ENCODE results near the gene TGFBR3.
A peak's percentile ranks its signal among the peaks of the same experiment; 100 is the strongest.

Gene TGFBR3

GRCh38 chr1:91647061-91647460 lies 238.9 kb downstream of the TGFBR3 start:
- H3K23ac ChIP-seq (ENCODE audit: low read length in 2 of 2): no peak overlapping the region
- H3K18ac ChIP-seq (ENCODE audit: low read depth in 1 of 2, low read length in 2 of 2): no peak overlapping the region
- H2AFZ ChIP-seq (ENCODE audit: low read depth, low read length): no peak overlapping the region
- H3K4me1 ChIP-seq (ENCODE audit: control insufficient read depth, insufficient read depth, low read depth, low read length): peaks cover 18% of the 10 kb centered on the region
- no peak overlapping the region for H3K4me2 ChIP-seq (ENCODE audit: low read length, poor library complexity, severe bottlenecking)
- H3K36me3 ChIP-seq (ENCODE audit: control insufficient read depth in 1 of 2, insufficient read depth in 2 of 2, low read depth in 1 of 2, low read length in 2 of 2): no peaks in the 10 kb centered on the region
- no peak overlapping the region for H2BK5ac ChIP-seq (ENCODE audit: low read depth, low read length, poor library complexity, severe bottlenecking)
- 98% methylated on average over 2 of the region's 2 CpGs for WGBS
- H2BK120ac ChIP-seq (ENCODE audit: low read depth, low read length): no peak overlapping the region
- H2BK15ac ChIP-seq (ENCODE audit: low read depth, poor library complexity, severe bottlenecking): no peak overlapping the region
- no peaks in the 10 kb centered on the region for H3K27me3 ChIP-seq (ENCODE audit: control insufficient read depth in 1 of 2, insufficient read depth in 1 of 2, low read length in 2 of 2)
- no peak overlapping the region for H2AK5ac ChIP-seq (ENCODE audit: low read length, severe bottlenecking)
- H3K4ac ChIP-seq (ENCODE audit: low read depth in 1 of 2, low read length in 2 of 2): no peak overlapping the region
- H4K91ac ChIP-seq (ENCODE audit: low read length): no peak overlapping the region
- peak overlapping the region; percentile 63 for H3K9ac ChIP-seq (ENCODE audit: low read length)
- no peaks in the 10 kb centered on the region for H3K9me3 ChIP-seq (ENCODE audit: control insufficient read depth, low read length)
- H3K27ac ChIP-seq (ENCODE audit: low read length, poor library complexity, severe bottlenecking): no peak overlapping the region
- H3K79me1 ChIP-seq (replicated peaks; ENCODE audit: low read length, poor library complexity, severe bottlenecking): no peaks in the 10 kb centered on the region
- no peak for DNase-seq
- no peak overlapping the region for H2BK12ac ChIP-seq (ENCODE audit: low read length in 2 of 2)
- H4K8ac ChIP-seq (ENCODE audit: low read length): no peak overlapping the region
- no peak overlapping the region for H3K4me3 ChIP-seq (ENCODE audit: insufficient read depth in 1 of 2, low read depth in 1 of 2, low read length in 2 of 2)
- H3K14ac ChIP-seq (ENCODE audit: low read length in 2 of 2): no peak overlapping the region

GRCh38 chr1:91645031-91645430 lies 240.9 kb downstream of the TGFBR3 start:
- WGBS: 57% methylated on average over 6 of the region's 6 CpGs
- DNase-seq: no peak

GRCh38 chr1:91643431-91643830 lies 242.5 kb downstream of the TGFBR3 start:
- Histone ChIP-seq H4K91ac (ENCODE audit: low read length) (no peak overlapping the region), H3K27me3 (ENCODE audit: control insufficient read depth in 1 of 2, insufficient read depth in 1 of 2, low read length in 2 of 2) (no peaks in the 10 kb centered on the region), H3K36me3 (ENCODE audit: control insufficient read depth in 1 of 2, insufficient read depth in 2 of 2, low read depth in 1 of 2, low read length in 2 of 2) (no peaks in the 10 kb centered on the region), H3K27ac (ENCODE audit: low read length, poor library complexity, severe bottlenecking) (no peak overlapping the region), H3K9ac (ENCODE audit: low read length) (no peak overlapping the region), H4K8ac (ENCODE audit: low read length) (no peak overlapping the region), H3K23ac (ENCODE audit: low read length in 2 of 2) (no peak overlapping the region), H3K4me2 (ENCODE audit: low read length, poor library complexity, severe bottlenecking) (no peak overlapping the region), H3K4ac (ENCODE audit: low read depth in 1 of 2, low read length in 2 of 2) (no peak overlapping the region), H2BK12ac (ENCODE audit: low read length in 2 of 2) (no peak overlapping the region), H2AFZ (ENCODE audit: low read depth, low read length) (no peak overlapping the region), H2BK120ac (ENCODE audit: low read depth, low read length) (no peak overlapping the region), H3K14ac (ENCODE audit: low read length in 2 of 2) (no peak overlapping the region), H3K79me1 (replicated peaks; ENCODE audit: low read length, poor library complexity, severe bottlenecking) (no peaks in the 10 kb centered on the region), H3K9me3 (ENCODE audit: control insufficient read depth, low read length) (peaks cover 3% of the 10 kb centered on the region), H2AK5ac (ENCODE audit: low read length, severe bottlenecking) (no peak overlapping the region), H2BK15ac (ENCODE audit: low read depth, poor library complexity, severe bottlenecking) (no peak overlapping the region), H3K4me3 (ENCODE audit: insufficient read depth in 1 of 2, low read depth in 1 of 2, low read length in 2 of 2) (no peak overlapping the region), H3K4me1 (ENCODE audit: control insufficient read depth, insufficient read depth, low read depth, low read length) (peaks cover 6% of the 10 kb centered on the region), H3K18ac (ENCODE audit: low read depth in 1 of 2, low read length in 2 of 2) (no peak overlapping the region), H2BK5ac (ENCODE audit: low read depth, low read length, poor library complexity, severe bottlenecking) (no peak overlapping the region)
- DNase-seq: no peak
- 100% methylated on average over 2 of the region's 4 CpGs for WGBS

More at GRCh38 chr1:91645031-91645430, 240.9 kb downstream of the TGFBR3 start:
- Histone ChIP-seq H3K36me3 (ENCODE audit: control insufficient read depth in 1 of 2, insufficient read depth in 2 of 2, low read depth in 1 of 2, low read length in 2 of 2) (no peaks in the 10 kb centered on the region), H3K4me1 (ENCODE audit: control insufficient read depth, insufficient read depth, low read depth, low read length) (peaks cover 6% of the 10 kb centered on the region), H3K79me1 (replicated peaks; ENCODE audit: low read length, poor library complexity, severe bottlenecking) (no peaks in the 10 kb centered on the region), H3K4me2 (ENCODE audit: low read length, poor library complexity, severe bottlenecking) (peak overlapping the region; percentile 14), H2BK5ac (ENCODE audit: low read depth, low read length, poor library complexity, severe bottlenecking) (no peak overlapping the region), H2BK15ac (ENCODE audit: low read depth, poor library complexity, severe bottlenecking) (no peak overlapping the region), H3K9me3 (ENCODE audit: control insufficient read depth, low read length) (no peaks in the 10 kb centered on the region), H3K27me3 (ENCODE audit: control insufficient read depth in 1 of 2, insufficient read depth in 1 of 2, low read length in 2 of 2) (no peaks in the 10 kb centered on the region), H2AK5ac (ENCODE audit: low read length, severe bottlenecking) (peak overlapping the region; percentile 69), H2BK12ac (ENCODE audit: low read length in 2 of 2) (no peak overlapping the region), H3K18ac (ENCODE audit: low read depth in 1 of 2, low read length in 2 of 2) (no peak overlapping the region), H3K27ac (ENCODE audit: low read length, poor library complexity, severe bottlenecking) (peak overlapping the region; percentile 50), H3K9ac (ENCODE audit: low read length) (peak overlapping the region; percentile 34), H4K91ac (ENCODE audit: low read length) (no peak overlapping the region), H2AFZ (ENCODE audit: low read depth, low read length) (no peak overlapping the region), H3K4ac (ENCODE audit: low read depth in 1 of 2, low read length in 2 of 2) (peak overlapping the region in 1 of 2 experiments; percentile 75), H3K4me3 (ENCODE audit: insufficient read depth in 1 of 2, low read depth in 1 of 2, low read length in 2 of 2) (no peak overlapping the region), H2BK120ac (ENCODE audit: low read depth, low read length) (no peak overlapping the region), H3K14ac (ENCODE audit: low read length in 2 of 2) (no peak overlapping the region), H4K8ac (ENCODE audit: low read length) (no peak overlapping the region), H3K23ac (ENCODE audit: low read length in 2 of 2) (no peak overlapping the region)

GRCh38 chr1:91640877-91641526 lies 244.9 kb downstream of the TGFBR3 start:
- H3K4me1 ChIP-seq (ENCODE audit: control insufficient read depth, insufficient read depth, low read depth, low read length): peaks cover 6% of the 10 kb centered on the region
- H3K4me3 ChIP-seq (ENCODE audit: insufficient read depth in 1 of 2, low read depth in 1 of 2, low read length in 2 of 2): no peak overlapping the region
- no peak overlapping the region for H2BK120ac ChIP-seq (ENCODE audit: low read depth, low read length)
- H3K36me3 ChIP-seq (ENCODE audit: control insufficient read depth in 1 of 2, insufficient read depth in 2 of 2, low read depth in 1 of 2, low read length in 2 of 2): no peaks in the 10 kb centered on the region
- no peak overlapping the region for H4K8ac ChIP-seq (ENCODE audit: low read length)
- no peak overlapping the region for H2AFZ ChIP-seq (ENCODE audit: low read depth, low read length)
- H3K27me3 ChIP-seq (ENCODE audit: control insufficient read depth in 1 of 2, insufficient read depth in 1 of 2, low read length in 2 of 2): no peaks in the 10 kb centered on the region
- no peak overlapping the region for H2AK5ac ChIP-seq (ENCODE audit: low read length, severe bottlenecking)
- H3K79me1 ChIP-seq (replicated peaks; ENCODE audit: low read length, poor library complexity, severe bottlenecking): no peaks in the 10 kb centered on the region
- no peak overlapping the region for H3K23ac ChIP-seq (ENCODE audit: low read length in 2 of 2)
- H3K9me3 ChIP-seq (ENCODE audit: control insufficient read depth, low read length): peaks cover 3% of the 10 kb centered on the region
- H2BK15ac ChIP-seq (ENCODE audit: low read depth, poor library complexity, severe bottlenecking): no peak overlapping the region
- DNase-seq: no peak
- H2BK5ac ChIP-seq (ENCODE audit: low read depth, low read length, poor library complexity, severe bottlenecking): no peak overlapping the region
- H3K9ac ChIP-seq (ENCODE audit: low read length): no peak overlapping the region
- H2BK12ac ChIP-seq (ENCODE audit: low read length in 2 of 2): no peak overlapping the region
- no peak overlapping the region for H3K4ac ChIP-seq (ENCODE audit: low read depth in 1 of 2, low read length in 2 of 2)
- H3K27ac ChIP-seq (ENCODE audit: low read length, poor library complexity, severe bottlenecking): no peak overlapping the region
- no peak overlapping the region for H3K4me2 ChIP-seq (ENCODE audit: low read length, poor library complexity, severe bottlenecking)
- no peak overlapping the region for H4K91ac ChIP-seq (ENCODE audit: low read length)
- 94% methylated on average over 4 of the region's 4 CpGs for WGBS
- no peak overlapping the region for H3K18ac ChIP-seq (ENCODE audit: low read depth in 1 of 2, low read length in 2 of 2)
- no peak overlapping the region for H3K14ac ChIP-seq (ENCODE audit: low read length in 2 of 2)

Data from mesenchymal stem cell (in vitro differentiated cells and primary cell).